ENCODE results near the gene EIF4A3.

GRCh38 chr17:80187515-80187941, 40.6 kb upstream of the EIF4A3 start:
- TF ChIP-seq CTCF (IDR thresholded peaks at IDR 0.05) (no peak), POLR2A (IDR thresholded peaks at IDR 0.05) (no peak), EP300 (IDR thresholded peaks at IDR 0.05) (no peak)

Measured in tibial nerve (tissue), 4 donors.